Gastroesophageal sphincter (tissue), 3 donors: ENCODE data around the gene ATAD2B.

Experiments
- CTCF ChIP-seq, 4 experiments: fragments of 200-600 bp in 2 of 4; fragments of 450-650 bp in 2 of 4; sonication (generic) in 1 of 4; IDR thresholded peaks; one replicate each; pipeline ENCODE4 v1.5.1; 2017 to 2019; ENCODE audit warnings: antibody characterized with exemption in 4 of 4, mild to moderate bottlenecking in 2 of 4, moderate library complexity in 2 of 4
- EP300 ChIP-seq: sonication (generic); formaldehyde crosslinking; IDR thresholded peaks from one replicate; pipeline ENCODE4 v1.6.1; 2017; ENCODE audit warnings: antibody characterized with exemption, mild to moderate bottlenecking
- POLR2A ChIP-seq, 2 donors: fragments of 450-650 bp; IDR thresholded peaks; one replicate each; pipeline ENCODE4 v1.6.1; 2017; ENCODE audit warnings: antibody characterized with exemption in 2 of 2, mild to moderate bottlenecking in 2 of 2, moderate library complexity in 1 of 2
- POLR2AphosphoS5 ChIP-seq: sonication (generic); formaldehyde crosslinking; IDR thresholded peaks from one replicate; pipeline ENCODE4 v1.6.1; 2017; ENCODE audit warnings: antibody characterized with exemption

GRCh38 chr2:23850564-23851256 lies 76.2 kb downstream of the ATAD2B start:
- TF ChIP-seq POLR2A (IDR thresholded peaks at IDR 0.05) (no peak), CTCF (IDR thresholded peaks at IDR 0.05) (no peak), POLR2AphosphoS5 (no peak), EP300 (no peak)
